Measurements from ENCODE around the gene SLC16A14.

The SLC16A14 gene

GRCh38 chr2:230042195-230042594, 26.5 kb downstream of the SLC16A14 start:
- DNase-seq (ENCODE audit: low read depth): no peak

- DNase-seq (ENCODE audit: low read depth): no peak
Measured at GRCh38 chr2:230023313-230023712, 45.4 kb downstream of the SLC16A14 start.

- no peak for DNase-seq (ENCODE audit: low read depth)
Measured at GRCh38 chr2:230019742-230020141, 49.0 kb downstream of the SLC16A14 start.

- no peak for DNase-seq (ENCODE audit: low read depth)
Measured at GRCh38 chr2:230018153-230018552, 50.6 kb downstream of the SLC16A14 start.

- no peak for DNase-seq (ENCODE audit: low read depth)
Measured at GRCh38 chr2:230016844-230017243, 51.9 kb downstream of the SLC16A14 start.

GRCh38 chr2:230012267-230012884, 56.3 kb downstream of the SLC16A14 start:
- no peak for DNase-seq (ENCODE audit: low read depth)

- no peak for DNase-seq (ENCODE audit: low read depth)
Measured at GRCh38 chr2:230011617-230012016, 57.1 kb downstream of the SLC16A14 start.

GRCh38 chr2:230010501-230010900, 58.2 kb downstream of the SLC16A14 start:
- DNase-seq (ENCODE audit: low read depth): no peak

GRCh38 chr2:230008708-230009066, 60.0 kb downstream of the SLC16A14 start:
- DNase-seq (ENCODE audit: low read depth): no peak

GRCh38 chr2:230007931-230008707, 60.6 kb downstream of the SLC16A14 start:
- DNase-seq (ENCODE audit: low read depth): no peak

- DNase-seq (ENCODE audit: low read depth): no peak
Measured at GRCh38 chr2:230000118-230000841, 68.4 kb downstream of the SLC16A14 start.

GRCh38 chr2:229997565-229997964, 71.2 kb downstream of the SLC16A14 start:
- DNase-seq (ENCODE audit: low read depth): no peak

- no peak for DNase-seq (ENCODE audit: low read depth)
Measured at GRCh38 chr2:229996320-229996719, 72.4 kb downstream of the SLC16A14 start.

- no peak for DNase-seq (ENCODE audit: low read depth)
Measured at GRCh38 chr2:229993236-229993635, 75.5 kb downstream of the SLC16A14 start.

All from HS-27A (cell line).